ENCODE measurements around the gene TFPI2. TPM values are rescaled to one million over a fixed set of nuclear protein-coding genes. Genes with fewer than 3 reads are reported as not detected.

The TFPI2 gene
- total RNA-seq, 1 experiment from 2014 or later, result not detected

DNA sequence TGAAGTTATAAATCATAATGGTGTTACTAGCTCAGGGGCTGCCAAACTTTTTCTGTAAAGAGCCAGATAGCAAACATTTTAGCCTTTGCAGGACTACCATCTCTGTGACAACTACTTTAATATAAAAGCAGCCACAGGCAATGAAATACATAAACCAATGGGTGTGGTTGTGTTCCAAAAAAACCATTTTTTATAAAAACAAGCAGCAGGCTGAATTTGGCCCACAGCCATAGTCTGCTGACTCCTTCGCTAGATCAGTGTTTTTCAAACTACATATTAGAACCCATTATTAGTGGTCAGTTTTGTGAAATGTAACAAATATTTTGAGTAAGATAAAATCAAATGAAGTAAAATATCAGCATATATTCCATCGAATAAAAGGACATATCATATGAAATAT lies 44.5 kb upstream of the TFPI2 start:
- BruUV-seq (replicated peaks), result no TSS peak
- Mint-ChIP-seq H3K27me3 (ENCODE audit: insufficient read depth, unreplicated experiment) (no peaks in the 10 kb centered on the region), H3K27ac (ENCODE audit: low read depth, unreplicated experiment) (no peak overlapping the region), H3K4me3 (ENCODE audit: unreplicated experiment) (no peak overlapping the region), H3K4me1 (ENCODE audit: insufficient read depth, unreplicated experiment) (no peaks in the 10 kb centered on the region), H3K36me3 (ENCODE audit: insufficient read depth, unreplicated experiment) (peaks cover 4% of the 10 kb centered on the region), H3K9me3 (ENCODE audit: unreplicated experiment) (peaks cover 8% of the 10 kb centered on the region)
- intact Hi-C loops (cut with micrococcal nuclease), result no loop called here
- TF ChIP-seq, protein P1, sequence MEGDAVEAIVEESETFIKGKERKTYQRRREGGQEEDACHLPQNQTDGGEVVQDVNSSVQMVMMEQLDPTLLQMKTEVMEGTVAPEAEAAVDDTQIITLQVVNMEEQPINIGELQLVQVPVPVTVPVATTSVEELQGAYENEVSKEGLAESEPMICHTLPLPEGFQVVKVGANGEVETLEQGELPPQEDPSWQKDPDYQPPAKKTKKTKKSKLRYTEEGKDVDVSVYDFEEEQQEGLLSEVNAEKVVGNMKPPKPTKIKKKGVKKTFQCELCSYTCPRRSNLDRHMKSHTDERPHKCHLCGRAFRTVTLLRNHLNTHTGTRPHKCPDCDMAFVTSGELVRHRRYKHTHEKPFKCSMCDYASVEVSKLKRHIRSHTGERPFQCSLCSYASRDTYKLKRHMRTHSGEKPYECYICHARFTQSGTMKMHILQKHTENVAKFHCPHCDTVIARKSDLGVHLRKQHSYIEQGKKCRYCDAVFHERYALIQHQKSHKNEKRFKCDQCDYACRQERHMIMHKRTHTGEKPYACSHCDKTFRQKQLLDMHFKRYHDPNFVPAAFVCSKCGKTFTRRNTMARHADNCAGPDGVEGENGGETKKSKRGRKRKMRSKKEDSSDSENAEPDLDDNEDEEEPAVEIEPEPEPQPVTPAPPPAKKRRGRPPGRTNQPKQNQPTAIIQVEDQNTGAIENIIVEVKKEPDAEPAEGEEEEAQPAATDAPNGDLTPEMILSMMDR (IDR thresholded peaks at IDR 0.05; ENCODE audit: unreplicated experiment), result no peak
- ChIA-PET CTCF (no interaction called here), POLR2A (interaction anchor here (0.6 kb wide), 1 partner anchor 24 kb away, joined by 4 read pairs; no protein-coding TSS in a partner anchor)
- DNase-seq (ENCODE audit: unreplicated experiment), result no peak

DNA sequence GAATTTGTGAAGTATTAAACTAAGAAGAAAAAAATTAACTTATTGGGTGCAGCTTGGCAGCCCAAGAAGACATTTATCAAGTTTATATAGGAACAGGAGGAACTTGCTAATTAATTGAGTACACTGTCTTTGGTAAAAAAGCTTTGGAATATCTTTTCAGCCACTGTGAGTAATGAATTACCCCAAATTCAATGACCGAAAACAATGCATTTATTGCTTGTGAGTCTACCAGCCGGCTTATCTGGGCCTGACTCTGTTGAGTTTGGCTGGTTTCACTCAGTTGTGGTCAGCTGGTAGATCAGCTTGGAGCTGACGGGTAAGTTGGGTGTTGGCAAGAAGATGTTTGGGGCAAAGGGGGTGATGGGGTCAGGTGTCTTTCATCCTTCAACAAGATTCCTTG lies 42.6 kb upstream of the TFPI2 start:
- H3K27ac Mint-ChIP-seq (ENCODE audit: low read depth, unreplicated experiment), result no peak overlapping the region
- H3K9me3 Mint-ChIP-seq (ENCODE audit: unreplicated experiment), result peaks cover 8% of the 10 kb centered on the region
- DNase-seq (ENCODE audit: unreplicated experiment), result no peak
- peaks cover 4% of the 10 kb centered on the region for H3K36me3 Mint-ChIP-seq (ENCODE audit: insufficient read depth, unreplicated experiment)
- no peaks in the 10 kb centered on the region for H3K27me3 Mint-ChIP-seq (ENCODE audit: insufficient read depth, unreplicated experiment)
- ChIA-PET POLR2A (no interaction called here), CTCF (no interaction called here)
- BruUV-seq (replicated peaks), result no TSS peak
- intact Hi-C loops (cut with micrococcal nuclease), result no loop called here
- H3K4me1 Mint-ChIP-seq (ENCODE audit: insufficient read depth, unreplicated experiment), result no peaks in the 10 kb centered on the region
- TF ChIP-seq, protein P1 (IDR thresholded peaks at IDR 0.05; ENCODE audit: unreplicated experiment), result no peak
- no peak overlapping the region for H3K4me3 Mint-ChIP-seq (ENCODE audit: unreplicated experiment)

DNA sequence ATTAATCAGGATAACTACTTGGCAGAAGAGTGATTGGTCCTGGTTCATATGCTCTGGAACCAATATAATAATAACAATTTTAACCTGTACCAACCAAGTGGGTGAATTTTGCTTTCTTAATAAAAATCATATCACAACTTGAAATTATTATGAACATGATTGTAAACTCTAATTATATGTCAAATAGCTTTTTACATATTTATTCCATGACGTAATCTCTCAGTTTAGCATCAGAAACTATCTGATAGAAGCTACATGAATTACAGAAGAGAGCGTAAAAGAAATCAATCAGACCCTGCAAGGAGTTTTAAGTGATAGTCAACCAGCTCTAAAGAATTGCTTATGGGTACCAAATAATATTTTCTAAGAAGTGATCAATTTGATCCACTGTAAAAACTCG lies 41.1 kb upstream of the TFPI2 start:
- no peaks in the 10 kb centered on the region for H3K27me3 Mint-ChIP-seq (ENCODE audit: insufficient read depth, unreplicated experiment)
- TF ChIP-seq, protein P1 (IDR thresholded peaks at IDR 0.05; ENCODE audit: unreplicated experiment), result no peak
- DNase-seq (ENCODE audit: unreplicated experiment), result no peak
- CTCF ChIA-PET, result interaction anchor here (1.1 to 1.3 kb wide), 3 partner anchors 10 to 156 kb away, joined by 3 to 5 read pairs (median 4); no protein-coding TSS in a partner anchor
- POLR2A ChIA-PET, result interaction anchor here (0.6 to 1.4 kb wide), 2 partner anchors 10 to 80 kb away, joined by 3 to 7 read pairs; partner anchors contain the start of gene GNG11
- H3K9me3 Mint-ChIP-seq (ENCODE audit: unreplicated experiment), result no peaks in the 10 kb centered on the region
- intact Hi-C loops (cut with micrococcal nuclease), result no loop called here
- H3K4me3 Mint-ChIP-seq (ENCODE audit: unreplicated experiment), result no peak overlapping the region
- no peaks in the 10 kb centered on the region for H3K4me1 Mint-ChIP-seq (ENCODE audit: insufficient read depth, unreplicated experiment)
- no TSS peak for BruUV-seq (replicated peaks)
- no peak overlapping the region for H3K27ac Mint-ChIP-seq (ENCODE audit: low read depth, unreplicated experiment)
- H3K36me3 Mint-ChIP-seq (ENCODE audit: insufficient read depth, unreplicated experiment), result no peaks in the 10 kb centered on the region

DNA sequence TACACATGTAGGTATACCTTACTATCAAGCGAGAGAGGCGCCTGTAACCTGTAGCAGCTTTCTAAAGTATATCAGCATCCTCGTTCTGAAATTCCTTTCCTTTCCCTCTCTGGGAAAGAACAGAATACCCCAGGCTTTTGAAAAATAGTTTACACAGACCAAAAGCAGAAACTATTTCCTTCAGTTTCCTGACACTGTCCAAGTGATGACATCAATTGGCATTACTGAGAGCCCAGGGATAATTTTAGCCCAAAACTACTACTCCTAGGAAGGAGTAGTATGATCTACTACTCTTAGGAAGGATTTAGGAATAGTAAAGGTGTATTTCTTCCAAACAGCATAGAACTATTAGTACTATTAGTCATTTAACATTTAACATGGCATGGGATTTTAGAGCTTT lies 37.0 kb upstream of the TFPI2 start:
- Mint-ChIP-seq H3K27ac (ENCODE audit: low read depth, unreplicated experiment) (no peak overlapping the region), H3K27me3 (ENCODE audit: insufficient read depth, unreplicated experiment) (no peaks in the 10 kb centered on the region), H3K4me1 (ENCODE audit: insufficient read depth, unreplicated experiment) (peaks cover 8% of the 10 kb centered on the region), H3K9me3 (ENCODE audit: unreplicated experiment) (no peaks in the 10 kb centered on the region), H3K4me3 (ENCODE audit: unreplicated experiment) (no peak overlapping the region), H3K36me3 (ENCODE audit: insufficient read depth, unreplicated experiment) (peaks cover 4% of the 10 kb centered on the region)
- TF ChIP-seq, protein P1 (IDR thresholded peaks at IDR 0.05; ENCODE audit: unreplicated experiment), result no peak
- ChIA-PET POLR2A (interaction anchor here (0.8 kb wide), 1 partner anchor 19 kb away, joined by 3 read pairs; no protein-coding TSS in a partner anchor), CTCF (interaction anchor here (0.6 to 1.4 kb wide), 2 partner anchors 160 to 239 kb away, joined by 3 to 4 read pairs; no protein-coding TSS in a partner anchor)
- intact Hi-C loops (cut with micrococcal nuclease), result loop anchor here (10.0 kb wide), 1 partner anchor 213 kb away; no protein-coding TSS in a partner anchor
- no peak for DNase-seq (ENCODE audit: unreplicated experiment)
- BruUV-seq (replicated peaks), result no TSS peak
